ENCODE data around the gene IGHMBP2. TPM values are rescaled to one million over a fixed set of nuclear protein-coding genes. Genes with fewer than 3 reads are reported as not detected.
A peak's percentile ranks its signal among the peaks of the same experiment; 100 is the strongest.

IGHMBP2 gene
- total RNA-seq, 1 donor from 2014 or later = 30.8 TPM

DNA sequence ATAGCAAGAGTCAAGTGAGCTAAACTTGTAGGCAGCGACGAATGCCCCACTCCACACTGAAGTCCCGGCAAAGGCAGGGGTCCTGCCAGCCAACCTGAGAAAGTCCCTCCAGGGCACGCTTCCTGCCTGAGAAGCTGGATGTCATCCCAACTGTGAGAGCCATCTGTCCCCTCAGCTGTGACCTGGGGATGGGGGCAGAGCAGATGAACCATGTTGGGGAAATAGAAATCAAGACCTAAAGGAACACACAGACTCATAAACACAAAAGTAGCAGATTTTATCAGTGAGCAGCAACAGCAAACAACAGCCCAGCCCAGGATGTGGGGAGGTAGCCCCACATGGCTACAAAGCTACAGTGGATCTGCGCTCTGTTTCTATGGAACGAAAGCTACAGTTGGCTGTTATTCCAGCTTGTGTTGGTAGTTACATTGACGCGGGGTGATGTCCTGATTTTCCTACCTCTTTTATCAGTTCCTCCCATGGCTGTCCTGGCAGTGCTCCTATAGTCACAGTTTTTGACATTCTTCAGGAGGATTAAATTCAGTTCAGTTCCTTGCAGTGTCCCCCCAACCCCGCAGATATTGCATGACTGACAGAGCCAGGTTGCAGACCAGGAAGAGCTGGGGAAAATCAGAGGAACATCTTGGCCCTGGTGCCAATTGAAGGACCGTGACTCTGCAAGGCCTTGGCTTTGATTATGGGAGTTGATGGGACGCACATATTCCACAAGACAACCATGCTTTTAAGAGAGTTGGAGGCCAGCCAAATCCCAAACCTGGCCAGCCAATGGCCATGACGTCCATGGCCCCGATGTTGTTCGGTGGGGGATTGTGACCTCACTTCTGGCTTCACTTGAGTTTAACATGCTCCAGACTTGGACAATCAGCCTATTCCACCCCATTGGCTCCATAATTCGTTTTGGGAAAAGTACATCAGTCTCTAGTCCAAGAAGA, 62.5 kb downstream of the IGHMBP2 start:
- TF ChIP-seq, protein P1, sequence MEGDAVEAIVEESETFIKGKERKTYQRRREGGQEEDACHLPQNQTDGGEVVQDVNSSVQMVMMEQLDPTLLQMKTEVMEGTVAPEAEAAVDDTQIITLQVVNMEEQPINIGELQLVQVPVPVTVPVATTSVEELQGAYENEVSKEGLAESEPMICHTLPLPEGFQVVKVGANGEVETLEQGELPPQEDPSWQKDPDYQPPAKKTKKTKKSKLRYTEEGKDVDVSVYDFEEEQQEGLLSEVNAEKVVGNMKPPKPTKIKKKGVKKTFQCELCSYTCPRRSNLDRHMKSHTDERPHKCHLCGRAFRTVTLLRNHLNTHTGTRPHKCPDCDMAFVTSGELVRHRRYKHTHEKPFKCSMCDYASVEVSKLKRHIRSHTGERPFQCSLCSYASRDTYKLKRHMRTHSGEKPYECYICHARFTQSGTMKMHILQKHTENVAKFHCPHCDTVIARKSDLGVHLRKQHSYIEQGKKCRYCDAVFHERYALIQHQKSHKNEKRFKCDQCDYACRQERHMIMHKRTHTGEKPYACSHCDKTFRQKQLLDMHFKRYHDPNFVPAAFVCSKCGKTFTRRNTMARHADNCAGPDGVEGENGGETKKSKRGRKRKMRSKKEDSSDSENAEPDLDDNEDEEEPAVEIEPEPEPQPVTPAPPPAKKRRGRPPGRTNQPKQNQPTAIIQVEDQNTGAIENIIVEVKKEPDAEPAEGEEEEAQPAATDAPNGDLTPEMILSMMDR (IDR thresholded peaks at IDR 0.05; ENCODE audit: partially characterized antibody, unreplicated experiment) = no peak
- H3K27me3 Mint-ChIP-seq (ENCODE audit: unreplicated experiment) = peaks cover 3% of the 10 kb centered on the region

DNA sequence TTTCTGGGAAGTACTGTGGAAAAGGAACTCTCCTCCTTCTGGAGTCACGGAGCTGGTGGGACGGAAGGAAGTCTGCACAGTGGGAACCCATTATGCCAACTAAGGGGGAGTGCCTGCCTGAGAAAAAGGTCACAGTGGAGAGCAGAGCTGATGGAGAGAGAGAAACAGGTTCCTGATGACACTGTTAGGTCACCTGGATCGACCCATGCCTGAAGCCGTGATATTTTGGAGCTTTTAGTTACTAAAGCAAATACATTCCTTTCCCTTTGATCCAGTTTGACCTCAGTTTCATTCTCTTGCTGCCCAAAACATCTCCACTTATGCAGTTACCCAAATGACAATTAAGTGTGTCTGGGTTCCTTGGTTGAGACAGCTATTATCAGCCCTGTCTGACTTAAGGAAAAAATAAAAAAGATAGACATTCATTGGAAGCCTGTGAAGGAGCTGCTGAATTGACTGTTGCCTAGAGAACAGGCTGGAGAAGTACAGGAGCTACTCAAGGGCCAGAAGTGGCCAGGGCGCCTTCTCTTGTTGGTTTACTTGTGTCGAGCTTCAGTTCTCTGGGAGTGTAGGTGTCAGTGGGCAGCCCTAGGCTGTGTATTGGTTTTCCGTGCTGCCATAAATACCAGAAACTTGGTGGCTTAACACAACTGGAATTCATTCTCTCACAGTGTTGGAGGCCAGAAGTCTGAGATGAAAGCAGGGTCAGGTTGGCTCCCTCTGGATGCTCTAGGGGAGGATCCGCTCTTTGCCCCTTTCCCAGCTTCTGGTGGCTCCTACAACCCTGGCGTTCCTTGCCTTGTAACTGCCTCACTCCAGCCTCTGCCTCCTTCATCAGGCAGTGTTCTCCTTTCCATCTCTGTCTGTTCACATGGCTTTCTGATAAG, 63.4 kb downstream of the IGHMBP2 start:
- no peak for DNase-seq
- Mint-ChIP-seq H3K4me1 (ENCODE audit: low read depth, unreplicated experiment) (peaks cover 4% of the 10 kb centered on the region), H3K27me3 (ENCODE audit: unreplicated experiment) (peaks cover 3% of the 10 kb centered on the region), H3K4me3 (ENCODE audit: unreplicated experiment) (no peak overlapping the region), H3K9me3 (ENCODE audit: unreplicated experiment) (peaks cover 4% of the 10 kb centered on the region), H3K27ac (ENCODE audit: unreplicated experiment) (no peak overlapping the region), H3K36me3 (ENCODE audit: unreplicated experiment) (peaks cover 12% of the 10 kb centered on the region)
- TF ChIP-seq, protein P1 (IDR thresholded peaks at IDR 0.05; ENCODE audit: partially characterized antibody, unreplicated experiment) = no peak

More for the DNA sequence above, 62.5 kb downstream of the IGHMBP2 start:
- Mint-ChIP-seq H3K9me3 (ENCODE audit: unreplicated experiment) (peaks cover 6% of the 10 kb centered on the region), H3K4me3 (ENCODE audit: unreplicated experiment) (no peak overlapping the region), H3K4me1 (ENCODE audit: low read depth, unreplicated experiment) (peaks cover 4% of the 10 kb centered on the region), H3K27ac (ENCODE audit: unreplicated experiment) (no peak overlapping the region), H3K36me3 (ENCODE audit: unreplicated experiment) (peaks cover 12% of the 10 kb centered on the region)
- DNase-seq = peak; percentile 3

DNA sequence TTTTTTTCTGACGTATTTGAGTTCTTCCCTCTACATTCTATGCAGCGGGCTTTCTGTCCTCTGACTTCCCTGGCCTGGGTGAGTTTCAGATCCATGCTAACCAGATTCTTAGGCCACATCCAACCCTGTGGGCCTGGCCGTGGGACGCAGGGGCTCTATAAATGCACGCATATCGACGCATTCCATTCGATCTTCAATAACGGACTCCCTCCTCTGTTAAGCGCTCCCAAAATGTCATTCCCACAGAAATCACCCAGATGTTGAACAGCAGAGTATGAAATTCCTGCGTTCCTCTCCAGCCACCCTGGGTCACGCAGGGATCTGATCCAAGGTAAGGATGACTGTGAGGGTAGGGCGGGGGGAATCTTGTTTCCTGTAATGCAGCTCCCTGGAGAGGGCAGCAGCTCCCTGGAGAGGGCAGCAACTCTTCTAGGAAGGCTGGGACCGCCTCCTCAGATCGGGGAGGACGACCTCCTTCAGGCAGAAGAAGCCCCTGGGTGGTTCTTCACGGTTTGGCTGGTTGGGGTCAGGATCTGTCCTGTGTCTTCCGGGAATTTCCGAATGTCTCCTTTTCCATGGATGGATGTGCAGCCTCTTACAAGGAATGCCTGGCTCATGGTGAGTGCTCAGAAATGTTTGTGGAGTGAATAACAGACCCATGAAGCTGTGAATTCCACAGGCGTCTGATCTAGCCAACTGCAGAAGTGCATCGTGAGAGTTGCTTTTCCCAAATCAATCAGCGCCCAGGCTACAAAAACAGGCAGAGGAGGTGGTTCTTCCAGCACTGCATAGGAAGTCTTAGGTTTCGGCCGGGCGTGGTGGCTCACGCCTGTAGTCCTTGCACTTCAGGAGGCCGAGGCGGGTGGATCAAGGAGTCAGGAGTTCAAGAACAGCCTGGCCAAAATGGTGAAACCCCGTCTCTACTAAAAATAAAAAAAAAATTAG, 64.9 kb downstream of the IGHMBP2 start:
- DNase-seq = peak; percentile 2
- H3K27me3 Mint-ChIP-seq (ENCODE audit: unreplicated experiment) = peaks cover 3% of the 10 kb centered on the region
- peaks cover 12% of the 10 kb centered on the region for H3K36me3 Mint-ChIP-seq (ENCODE audit: unreplicated experiment)
- H3K4me3 Mint-ChIP-seq (ENCODE audit: unreplicated experiment) = no peak overlapping the region
- H3K4me1 Mint-ChIP-seq (ENCODE audit: low read depth, unreplicated experiment) = peaks cover 4% of the 10 kb centered on the region
- peaks cover 6% of the 10 kb centered on the region for H3K9me3 Mint-ChIP-seq (ENCODE audit: unreplicated experiment)
- H3K27ac Mint-ChIP-seq (ENCODE audit: unreplicated experiment) = no peak overlapping the region
- TF ChIP-seq, protein P1 (IDR thresholded peaks at IDR 0.05; ENCODE audit: partially characterized antibody, unreplicated experiment) = no peak

DNA sequence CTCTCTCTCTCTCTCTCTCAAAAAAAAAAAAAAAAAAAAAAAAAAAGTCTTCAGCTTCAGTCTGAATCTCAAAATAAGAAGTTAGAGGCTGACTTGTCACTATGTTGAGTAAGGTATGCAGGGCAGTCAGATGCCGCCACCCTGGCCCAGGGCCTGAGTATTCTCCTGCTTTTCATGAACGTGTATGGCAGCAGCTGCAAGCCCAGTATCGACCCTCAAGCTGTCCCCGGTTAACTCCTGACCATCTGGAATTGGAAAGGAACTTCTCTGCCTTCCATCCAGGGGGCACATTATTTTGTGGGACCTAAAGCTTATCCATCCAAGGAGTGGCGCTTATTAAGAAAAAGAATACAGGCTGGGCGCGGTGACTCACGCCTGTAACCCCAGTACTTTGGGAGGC, 65.7 kb downstream of the IGHMBP2 start:
- H3K36me3 Mint-ChIP-seq (ENCODE audit: unreplicated experiment) = peaks cover 11% of the 10 kb centered on the region
- peaks cover 4% of the 10 kb centered on the region for H3K9me3 Mint-ChIP-seq (ENCODE audit: unreplicated experiment)
- TF ChIP-seq, protein P1 (IDR thresholded peaks at IDR 0.05; ENCODE audit: partially characterized antibody, unreplicated experiment) = no peak
- H3K27ac Mint-ChIP-seq (ENCODE audit: unreplicated experiment) = peak overlapping the region; percentile 48
- H3K4me1 Mint-ChIP-seq (ENCODE audit: low read depth, unreplicated experiment) = peaks cover 4% of the 10 kb centered on the region
- DNase-seq = peak; percentile 10
- peaks cover 3% of the 10 kb centered on the region for H3K27me3 Mint-ChIP-seq (ENCODE audit: unreplicated experiment)
- no peak overlapping the region for H3K4me3 Mint-ChIP-seq (ENCODE audit: unreplicated experiment)
